MCF 10A (cell line): ENCODE measurements around the gene ROM1. TPM values are rescaled to one million over a fixed set of nuclear protein-coding genes. Genes with fewer than 3 reads are reported as not detected.

Source experiments
- BruUV-seq: library from RNA; stranded (reverse); fragments of 400-500 nt; replicated peaks from 2 replicates; lab custom pipeline; 2021; lab: Mats Ljungman, UMichigan
- CTCF ChIA-PET: fragments of 300-600 bp; sonication (Branson Sonifier 250); formaldehyde crosslinking; extraction: SDS; loops from one replicate; lab custom pipeline; 2021; ENCODE audit warnings: antibody characterized with exemption, inconsistent platforms; lab: Yijun Ruan, JAX
- POLR2A ChIA-PET: fragments of 300-600, 350-650 bp; sonication (Branson Sonifier 250); formaldehyde crosslinking; extraction: SDS; loops from one replicate; lab custom pipeline; 2020; ENCODE audit warnings: antibody characterized with exemption, inconsistent platforms; lab: Yijun Ruan, JAX
- DNase-seq: peaks from one replicate; pipeline ENCODE4 v3.0.0-alpha.2; 2018; ENCODE audit not compliant: unreplicated experiment
- H3K27ac Mint-ChIP-seq: one replicate; pipeline ENCODE4 v1.8.0; 2022; ENCODE audit warnings: mild to moderate bottlenecking, low read depth, mixed read lengths; ENCODE audit not compliant: unreplicated experiment
- H3K27me3 Mint-ChIP-seq: one replicate; pipeline ENCODE4 v1.8.0; 2022; ENCODE audit warnings: mixed read lengths; ENCODE audit not compliant: insufficient read depth, unreplicated experiment
- H3K36me3 Mint-ChIP-seq: one replicate; pipeline ENCODE4 v1.8.0; 2022; ENCODE audit warnings: mild to moderate bottlenecking, moderate library complexity, mixed read lengths; ENCODE audit not compliant: insufficient read depth, unreplicated experiment
- H3K4me1 Mint-ChIP-seq: one replicate; pipeline ENCODE4 v1.8.0; 2022; ENCODE audit warnings: mixed read lengths; ENCODE audit not compliant: insufficient read depth, unreplicated experiment
- H3K4me3 Mint-ChIP-seq: one replicate; pipeline ENCODE4 v1.8.0; 2022; ENCODE audit warnings: mild to moderate bottlenecking, moderate library complexity, mixed read lengths; ENCODE audit not compliant: unreplicated experiment
- H3K9me3 Mint-ChIP-seq: one replicate; pipeline ENCODE4 v1.8.0; 2022; ENCODE audit warnings: mixed read lengths; ENCODE audit not compliant: unreplicated experiment
- intact Hi-C: fragments of 100-400 bp; cut with micrococcal nuclease; formaldehyde crosslinking; loops from 2 replicates; pipeline ENCODE4 v1.14.1; 2022
- microRNA-seq: library from miRNA; unstranded; fragments of <30 nt; microRNA quantifications from one replicate; pipeline ENCODE4 v1.2.0, GENCODE V29; 2022
- total RNA-seq: library from RNA; stranded (reverse); gene quantifications from 2 replicates; pipeline ENCODE4 v1.2.3, GENCODE V29; 2022
- TF ChIP-seq, protein P1 (sequence below): fragments of 200-600 bp; IDR thresholded peaks from one replicate; pipeline ENCODE4 v1.8.0; 2022; ENCODE audit warnings: antibody characterized with exemption, mild to moderate bottlenecking; ENCODE audit not compliant: unreplicated experiment

The ROM1 gene
- total RNA-seq, 1 experiment from 2014 or later: 2.9 TPM

DNA sequence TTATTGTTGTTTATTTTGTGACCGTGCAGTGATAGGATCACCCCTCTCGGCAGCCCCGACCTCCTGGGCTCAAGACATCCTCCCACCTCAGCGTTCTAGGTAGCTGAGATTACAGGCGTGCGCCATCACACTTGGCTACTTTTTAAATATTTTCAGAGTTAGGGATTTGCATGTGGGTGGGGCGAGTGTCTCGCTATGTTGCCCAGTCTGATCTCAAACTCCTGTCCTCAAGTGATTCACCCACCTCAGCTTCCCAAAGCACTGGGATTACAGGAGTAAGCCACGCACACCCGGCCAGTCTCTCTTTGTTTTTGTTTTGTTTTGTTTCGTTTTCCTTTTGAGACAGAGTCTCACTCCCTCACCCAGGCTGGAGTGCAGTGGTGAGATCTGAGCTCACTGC is 41.2 kb downstream of the ROM1 start:
- BruUV-seq: no TSS peak
- peaks cover 12% of the 10 kb centered on the region for H3K36me3 Mint-ChIP-seq
- H3K27ac Mint-ChIP-seq: peak overlapping the region; percentile 96
- H3K9me3 Mint-ChIP-seq: no peaks in the 10 kb centered on the region
- ChIA-PET POLR2A (interaction anchor here (0.7 to 6.8 kb wide), 8 partner anchors 8 to 178 kb away, joined by 3 to 222 read pairs (median 10); partner anchors contain the start of genes B3GAT3, C11orf98, CSKMT and GANAB), CTCF (interaction anchor here (0.6 to 1.6 kb wide), 3 partner anchors 42 to 61 kb away, joined by 3 to 7 read pairs (median 3); partner anchors contain the start of genes EML3 and ROM1)
- intact Hi-C loops: no loop called here
- TF ChIP-seq, protein P1, sequence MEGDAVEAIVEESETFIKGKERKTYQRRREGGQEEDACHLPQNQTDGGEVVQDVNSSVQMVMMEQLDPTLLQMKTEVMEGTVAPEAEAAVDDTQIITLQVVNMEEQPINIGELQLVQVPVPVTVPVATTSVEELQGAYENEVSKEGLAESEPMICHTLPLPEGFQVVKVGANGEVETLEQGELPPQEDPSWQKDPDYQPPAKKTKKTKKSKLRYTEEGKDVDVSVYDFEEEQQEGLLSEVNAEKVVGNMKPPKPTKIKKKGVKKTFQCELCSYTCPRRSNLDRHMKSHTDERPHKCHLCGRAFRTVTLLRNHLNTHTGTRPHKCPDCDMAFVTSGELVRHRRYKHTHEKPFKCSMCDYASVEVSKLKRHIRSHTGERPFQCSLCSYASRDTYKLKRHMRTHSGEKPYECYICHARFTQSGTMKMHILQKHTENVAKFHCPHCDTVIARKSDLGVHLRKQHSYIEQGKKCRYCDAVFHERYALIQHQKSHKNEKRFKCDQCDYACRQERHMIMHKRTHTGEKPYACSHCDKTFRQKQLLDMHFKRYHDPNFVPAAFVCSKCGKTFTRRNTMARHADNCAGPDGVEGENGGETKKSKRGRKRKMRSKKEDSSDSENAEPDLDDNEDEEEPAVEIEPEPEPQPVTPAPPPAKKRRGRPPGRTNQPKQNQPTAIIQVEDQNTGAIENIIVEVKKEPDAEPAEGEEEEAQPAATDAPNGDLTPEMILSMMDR: no peak
- no peak for DNase-seq
- H3K4me1 Mint-ChIP-seq: peaks cover 14% of the 10 kb centered on the region
- no peak overlapping the region for H3K4me3 Mint-ChIP-seq
- no peaks in the 10 kb centered on the region for H3K27me3 Mint-ChIP-seq

- ChIA-PET CTCF (interaction anchor here (0.6 to 1.7 kb wide), 4 partner anchors 10 to 685 kb away, joined by 3 to 4 read pairs (median 3); no protein-coding TSS in a partner anchor), POLR2A (interaction anchor here (0.6 to 6.8 kb wide), 5 partner anchors 8 to 1010 kb away, joined by 3 to 222 read pairs (median 5); partner anchors contain the start of genes C11orf98, CSKMT, GANAB and LBHD1)
- no peaks in the 10 kb centered on the region for H3K27me3 Mint-ChIP-seq
- H3K9me3 Mint-ChIP-seq: no peaks in the 10 kb centered on the region
- no peak overlapping the region for H3K27ac Mint-ChIP-seq
- peaks cover 14% of the 10 kb centered on the region for H3K4me1 Mint-ChIP-seq
- H3K36me3 Mint-ChIP-seq: peaks cover 17% of the 10 kb centered on the region
- intact Hi-C loops: no loop called here
- TF ChIP-seq, protein P1: no peak
- H3K4me3 Mint-ChIP-seq: no peak overlapping the region
- BruUV-seq: no TSS peak
- no peak for DNase-seq
Observed at GRCh38 chr11:62656796-62657429, 43.9 kb downstream of the ROM1 start.

DNA sequence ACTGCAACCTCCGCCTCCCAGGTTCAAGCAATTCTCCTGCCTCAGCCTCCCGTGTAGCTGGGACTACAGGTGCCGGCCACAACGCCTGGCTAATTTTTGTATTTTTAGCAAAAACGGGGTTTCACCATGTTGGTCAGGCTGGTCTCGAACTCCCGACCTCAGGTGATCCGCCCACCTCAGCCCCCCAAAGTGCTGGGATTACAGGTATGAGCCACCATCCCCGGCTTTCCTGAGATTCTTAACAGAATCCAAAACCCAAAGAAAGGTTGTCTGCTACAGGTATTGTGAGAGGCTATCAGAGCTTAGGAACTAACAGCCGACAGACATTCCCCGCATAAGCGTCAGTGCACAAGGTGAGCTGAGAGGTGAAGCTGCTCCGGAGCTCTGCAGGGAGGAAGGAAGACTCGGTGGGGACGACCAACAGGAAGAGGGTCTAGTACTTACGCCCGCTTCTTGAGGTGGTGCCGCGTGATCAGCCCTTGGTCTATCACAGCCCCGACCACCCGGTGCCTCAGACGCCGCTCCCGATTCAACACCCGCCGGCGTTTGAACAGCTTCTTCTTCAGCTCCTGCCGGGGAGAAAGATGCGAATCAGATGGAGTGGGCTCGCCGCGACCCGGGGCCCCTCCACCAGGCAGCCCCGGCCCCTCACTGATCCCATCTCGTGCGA is 51.5 kb downstream of the ROM1 start:
- DNase-seq: peak; percentile 65
- H3K4me3 Mint-ChIP-seq: peak overlapping the region; percentile 98
- H3K27me3 Mint-ChIP-seq: no peaks in the 10 kb centered on the region
- peaks cover 78% of the 10 kb centered on the region for H3K36me3 Mint-ChIP-seq
- TF ChIP-seq, protein P1: no peak
- peak overlapping the region; percentile 91 for H3K27ac Mint-ChIP-seq
- POLR2A ChIA-PET: interaction anchor here (0.5 to 10.6 kb wide), 54 partner anchors 9 to 1272 kb away, joined by 3 to 222 read pairs (median 6); partner anchors contain the start of genes AHNAK, B3GAT3, EEF1G and EML3
- H3K9me3 Mint-ChIP-seq: no peaks in the 10 kb centered on the region
- H3K4me1 Mint-ChIP-seq: peaks cover 3% of the 10 kb centered on the region
- intact Hi-C loops: loop anchor here (1.0 kb wide), 1 partner anchor 11 kb away; the partner anchor contains the start of gene INTS5
- TSS peak; percentile 57 for BruUV-seq
- CTCF ChIA-PET: interaction anchor here (0.6 to 1.4 kb wide), 11 partner anchors 9 to 270 kb away, joined by 3 to 7 read pairs (median 3); no protein-coding TSS in a partner anchor

Small RNAs within 50 kb of the gene (microRNA-seq; reads per million reads assigned to microRNA genes)
- 0.93 reads per million for gene MIR6747

Other genes with a start within 250 kb of the ROM1 start
- not detected in 2 replicates for gene SCGB1A1, start 194.2 kb upstream of the ROM1 start, total RNA-seq
- gene AHNAK, start 66.5 kb upstream of the ROM1 start, total RNA-seq: 416 and 429 TPM in 2 replicates
- 1,510 and 1,855 TPM in 2 replicates for gene EEF1G, start 39.4 kb upstream of the ROM1 start, total RNA-seq
- 26.0 and 28.3 TPM in 2 replicates for gene TUT1, start 21.7 kb upstream of the ROM1 start, total RNA-seq
- gene MTA2, start 11.4 kb upstream of the ROM1 start, total RNA-seq: 139 and 176 TPM in 2 replicates
- 33.9 and 43.7 TPM in 2 replicates for gene EML3, start 482 bp upstream of the ROM1 start, total RNA-seq
- gene B3GAT3, start 8.7 kb downstream of the ROM1 start, total RNA-seq: 40.1 and 42.4 TPM in 2 replicates
- gene GANAB, start 33.4 kb downstream of the ROM1 start, total RNA-seq: 364 and 374 TPM in 2 replicates
- gene INTS5, start 40.0 kb downstream of the ROM1 start, total RNA-seq: 17.4 and 19.3 TPM in 2 replicates
- gene C11orf98, start 52.0 kb downstream of the ROM1 start, total RNA-seq: 81.2 and 91.6 TPM in 2 replicates
- gene CSKMT, start 52.1 kb downstream of the ROM1 start, total RNA-seq: 15.4 and 31.2 TPM in 2 replicates
- 11.6 and 13.8 TPM in 2 replicates for gene UQCC3, start 58.4 kb downstream of the ROM1 start, total RNA-seq
- gene LBHD1, start 59.0 kb downstream of the ROM1 start, total RNA-seq: 8.3 and 8.7 TPM in 2 replicates
- 146 and 153 TPM in 2 replicates for gene UBXN1, start 65.8 kb downstream of the ROM1 start, total RNA-seq
- gene LRRN4CL, start 76.3 kb downstream of the ROM1 start, total RNA-seq: 0.42 and 0.81 TPM in 2 replicates
- 33.1 and 46.6 TPM in 2 replicates for gene BSCL2, start 94.2 kb downstream of the ROM1 start, total RNA-seq
- not detected in 2 replicates for gene GNG3, start 94.4 kb downstream of the ROM1 start, total RNA-seq
- gene HNRNPUL2, start 114.2 kb downstream of the ROM1 start, total RNA-seq: 36.4 and 36.6 TPM in 2 replicates
- 27.3 and 31.9 TPM in 2 replicates for gene TTC9C, start 115.2 kb downstream of the ROM1 start, total RNA-seq
- 7.1 and 11.6 TPM in 2 replicates for gene ZBTB3, start 140.9 kb downstream of the ROM1 start, total RNA-seq
- 95.0 and 95.1 TPM in 2 replicates for gene POLR2G, start 148.3 kb downstream of the ROM1 start, total RNA-seq
- gene TAF6L, start 158.1 kb downstream of the ROM1 start, total RNA-seq: 11.6 and 12.0 TPM in 2 replicates
- gene TMEM179B, start 174.1 kb downstream of the ROM1 start, total RNA-seq: 45.1 and 47.8 TPM in 2 replicates
- 9.6 and 9.9 TPM in 2 replicates for gene TMEM223, start 178.7 kb downstream of the ROM1 start, total RNA-seq
- 47.6 and 53.3 TPM in 2 replicates for gene NXF1, start 192.2 kb downstream of the ROM1 start, total RNA-seq
- gene STX5, start 218.8 kb downstream of the ROM1 start, total RNA-seq: 71.8 and 72.0 TPM in 2 replicates
- not detected in 2 replicates for gene TEX54, start 219.6 kb downstream of the ROM1 start, total RNA-seq
- 91.3 and 115 TPM in 2 replicates for gene WDR74, start 226.3 kb downstream of the ROM1 start, total RNA-seq